SK-N-SH (cell line): ENCODE results near the gene WWP2. TPM values are rescaled to one million over a fixed set of nuclear protein-coding genes. Genes with fewer than 3 reads are reported as not detected.
A peak's percentile ranks its signal among the peaks of the same experiment; 100 is the strongest.

Source experiments
- CTCF ChIA-PET: fragments of 300-600, 350-600 bp; formaldehyde crosslinking; extraction: SDS; loops from one replicate; lab custom pipeline; 2021; lab: Yijun Ruan, JAX
- POLR2A ChIA-PET: fragments of 350-600 bp; sonication (Branson Sonifier 250); formaldehyde crosslinking; extraction: SDS; loops from one replicate; lab custom pipeline; 2020; ENCODE audit warnings: antibody characterized with exemption, inconsistent platforms; lab: Yijun Ruan, JAX
- DNase-seq: peaks from one replicate; pipeline ENCODE4 v3.0.0; 2012
- H2AFZ ChIP-seq: fragments of 200-600 bp; sonication (generic); 2 replicates; pipeline ENCODE4 v1.8.1; 2016; ENCODE audit warnings: antibody characterized with exemption, mild to moderate bottlenecking, low read depth
- H3F3A ChIP-seq: fragments of 200-600 bp; sonication (generic); replicated peaks from 2 replicates; pipeline ENCODE3; 2016; ENCODE audit warnings: antibody characterized with exemption, mild to moderate bottlenecking; ENCODE audit not compliant: insufficient read depth
- H3K27ac ChIP-seq, 2 experiments: fragments of 200-500 bp in 1 of 2; fragments of 200-600 bp in 1 of 2; sonication (Bioruptor generic) in 1 of 2; sonication (generic), shearing (Covaris generic) in 1 of 2; 2 replicates each; pipeline versions ENCODE4 v1.5.1 to v1.6.1; 2014 to 2016; ENCODE audit warnings: low read depth in 2 of 2, inconsistent platforms in 1 of 2, low read length in 1 of 2, mild to moderate bottlenecking in 1 of 2, mixed read lengths in 1 of 2
- H3K27me3 ChIP-seq: fragments of 200-600 bp; sonication (generic), shearing (Covaris generic); 2 replicates; pipeline ENCODE4 v1.6.1; 2016; ENCODE audit warnings: mixed run types; ENCODE audit not compliant: insufficient read depth
- H3K36me3 ChIP-seq, 2 experiments: fragments of 200-500 bp in 1 of 2; fragments of 200-600 bp in 1 of 2; sonication (Bioruptor generic) in 1 of 2; sonication (generic) in 1 of 2; replicated peaks in 1 of 2; 2 replicates each; pipeline versions ENCODE3 to v1.5.1; 2014 to 2016; ENCODE audit warnings: low read length in 1 of 2, mild to moderate bottlenecking in 1 of 2; ENCODE audit not compliant: insufficient read depth in 2 of 2, control insufficient read depth in 1 of 2
- H3K4me1 ChIP-seq, 2 experiments: fragments of 200-500 bp in 1 of 2; fragments of 200-600 bp in 1 of 2; sonication (Bioruptor generic) in 1 of 2; sonication (generic), shearing (Covaris generic) in 1 of 2; 2 replicates each; pipeline versions ENCODE4 v1.5.1 to v1.6.1; 2014 to 2016; ENCODE audit warnings: low read depth in 1 of 2, low read length in 1 of 2, mixed run types in 1 of 2; ENCODE audit not compliant: insufficient read depth in 2 of 2, control insufficient read depth in 1 of 2
- H3K4me2 ChIP-seq: fragments of 200-600 bp; sonication (generic), shearing (Covaris generic); 2 replicates; pipeline ENCODE4 v1.6.1; 2017; ENCODE audit warnings: mixed run types
- H3K4me3 ChIP-seq, 2 experiments: fragments of 200-500 bp in 1 of 2; fragments of 200-600 bp in 1 of 2; sonication (Bioruptor generic) in 1 of 2; sonication (generic), shearing (Covaris generic) in 1 of 2; 2 replicates each; pipeline versions ENCODE4 v1.5.1 to v1.8.1; 2014 to 2016; ENCODE audit warnings: low read depth in 2 of 2, inconsistent platforms in 1 of 2, low read length in 1 of 2, mild to moderate bottlenecking in 1 of 2, mixed read lengths in 1 of 2, moderate library complexity in 1 of 2
- H3K79me2 ChIP-seq: fragments of 200-600 bp; sonication (generic); 2 replicates; pipeline ENCODE4 v1.8.1; 2017; ENCODE audit warnings: mild to moderate bottlenecking; ENCODE audit not compliant: insufficient read depth
- H3K9ac ChIP-seq: fragments of 200-600 bp; sonication (generic); 2 replicates; pipeline ENCODE4 v1.6.1; 2017; ENCODE audit warnings: mixed run types
- H3K9me2 ChIP-seq: fragments of 200-600 bp; sonication (generic); 2 replicates; pipeline ENCODE4 v1.6.1; 2017; ENCODE audit warnings: mixed run types
- H3K9me3 ChIP-seq: fragments of 200-600 bp; sonication (generic); 2 replicates; pipeline ENCODE4 v1.6.1; 2017; ENCODE audit warnings: mixed run types, mild to moderate bottlenecking, moderate library complexity
- H4K20me1 ChIP-seq: fragments of 200-600 bp; sonication (generic); 2 replicates; pipeline ENCODE4 v1.6.1; 2017; ENCODE audit warnings: mild to moderate bottlenecking, mixed run types; ENCODE audit not compliant: insufficient read depth
- CHD2 ChIP-seq: fragments of 150-350 bp; IDR thresholded peaks from 2 replicates; pipeline ENCODE4 v1.6.1; 2018; ENCODE audit warnings: low read length; ENCODE audit not compliant: partially characterized antibody
- ELF1 ChIP-seq: IDR thresholded peaks from 2 replicates; pipeline ENCODE4 v1.4.0; 2012
- NFIC ChIP-seq: IDR thresholded peaks from 2 replicates; pipeline ENCODE4 v1.4.0; 2012; ENCODE audit warnings: borderline replicate concordance
- RCOR1 ChIP-seq: fragments of 150-350 bp; IDR thresholded peaks from 2 replicates; pipeline ENCODE4 v1.6.1; 2017; ENCODE audit warnings: antibody characterized with exemption, low read length
- RXRA ChIP-seq: IDR thresholded peaks from 2 replicates; pipeline ENCODE4 v1.4.0; 2012; ENCODE audit warnings: low read depth, mild to moderate bottlenecking, borderline replicate concordance
- SMC3 ChIP-seq: IDR thresholded peaks from 2 replicates; pipeline ENCODE4 v1.6.1; 2012; ENCODE audit warnings: low read depth, low read length, improper control_type of control experiment
- YY1 ChIP-seq: IDR thresholded peaks from 2 replicates; pipeline ENCODE4 v1.4.0; 2012; ENCODE audit warnings: low read depth, mild to moderate bottlenecking
- ZBTB33 ChIP-seq: IDR thresholded peaks from 2 replicates; pipeline ENCODE4 v1.4.0; 2012; ENCODE audit warnings: low read depth, borderline replicate concordance
- WGBS: methylation state at CpG from one replicate; pipeline ENCODE4 v1.1.6; 2017; ENCODE audit warnings: low lambda C conversion rate; 5-methylcytosine and 5-hydroxymethylcytosine counted together
- polyA plus RNA-seq, 3 experiments: library from polyadenylated mRNA; depleted of rRNA; stranded (reverse); fragments of >200 nt; gene quantifications; 2 replicates each; pipeline ENCODE4 v1.2.3, GENCODE V29; 2012
- TF ChIP-seq, protein P1 (sequence below): IDR thresholded peaks from 2 replicates; pipeline ENCODE4 v1.4.0; 2012; ENCODE audit warnings: low read depth, borderline replicate concordance
- TF ChIP-seq, protein P2 (sequence below): IDR thresholded peaks from 2 replicates; pipeline ENCODE4 v1.6.1; 2012; ENCODE audit warnings: mild to moderate bottlenecking, low read depth, low read length, moderate library complexity

The WWP2 gene
- polyA plus RNA-seq, 1 of the 3 experiments (the other 2 are of a cell fraction), result 13.3 TPM

- Histone ChIP-seq H3K9me2 (no peaks in the 10 kb centered on the region), H3K4me3 (no peak overlapping the region), H3K9ac (peak overlapping the region; percentile 98; the same call in 1 of the 2 replicates), H3K4me1 (no peaks in the 10 kb centered on the region; a peak in 1 of 4 replicates), H3F3A (peaks cover 2% of the 10 kb centered on the region), H3K79me2 (peaks cover 53% of the 10 kb centered on the region), H4K20me1 (no peaks in the 10 kb centered on the region), H2AFZ (no peak overlapping the region), H3K27ac (no peak overlapping the region), H3K4me2 (peak overlapping the region; percentile 59), H3K36me3 (no peaks in the 10 kb centered on the region), H3K27me3 (no peaks in the 10 kb centered on the region), H3K9me3 (no peaks in the 10 kb centered on the region)
- ChIA-PET POLR2A (interaction anchor here (1.0 kb wide), 1 partner anchor 9 kb away, joined by 7 read pairs; the partner anchor contains the start of gene NOB1), CTCF (interaction anchor here (1.0 kb wide), 2 partner anchors 9 to 33 kb away, joined by 3 to 8 read pairs; partner anchors contain the start of gene NOB1)
- no peak for DNase-seq
- TF ChIP-seq ELF1 (no peak), NFIC (no peak), CHD2 (no peak), YY1 (no peak), RXRA (no peak), RCOR1 (no peak), ZBTB33 (no peak), SMC3 (no peak)
- TF ChIP-seq, protein P1, sequence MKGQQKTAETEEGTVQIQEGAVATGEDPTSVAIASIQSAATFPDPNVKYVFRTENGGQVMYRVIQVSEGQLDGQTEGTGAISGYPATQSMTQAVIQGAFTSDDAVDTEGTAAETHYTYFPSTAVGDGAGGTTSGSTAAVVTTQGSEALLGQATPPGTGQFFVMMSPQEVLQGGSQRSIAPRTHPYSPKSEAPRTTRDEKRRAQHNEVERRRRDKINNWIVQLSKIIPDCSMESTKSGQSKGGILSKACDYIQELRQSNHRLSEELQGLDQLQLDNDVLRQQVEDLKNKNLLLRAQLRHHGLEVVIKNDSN, result no peak
- TF ChIP-seq, protein P2, sequence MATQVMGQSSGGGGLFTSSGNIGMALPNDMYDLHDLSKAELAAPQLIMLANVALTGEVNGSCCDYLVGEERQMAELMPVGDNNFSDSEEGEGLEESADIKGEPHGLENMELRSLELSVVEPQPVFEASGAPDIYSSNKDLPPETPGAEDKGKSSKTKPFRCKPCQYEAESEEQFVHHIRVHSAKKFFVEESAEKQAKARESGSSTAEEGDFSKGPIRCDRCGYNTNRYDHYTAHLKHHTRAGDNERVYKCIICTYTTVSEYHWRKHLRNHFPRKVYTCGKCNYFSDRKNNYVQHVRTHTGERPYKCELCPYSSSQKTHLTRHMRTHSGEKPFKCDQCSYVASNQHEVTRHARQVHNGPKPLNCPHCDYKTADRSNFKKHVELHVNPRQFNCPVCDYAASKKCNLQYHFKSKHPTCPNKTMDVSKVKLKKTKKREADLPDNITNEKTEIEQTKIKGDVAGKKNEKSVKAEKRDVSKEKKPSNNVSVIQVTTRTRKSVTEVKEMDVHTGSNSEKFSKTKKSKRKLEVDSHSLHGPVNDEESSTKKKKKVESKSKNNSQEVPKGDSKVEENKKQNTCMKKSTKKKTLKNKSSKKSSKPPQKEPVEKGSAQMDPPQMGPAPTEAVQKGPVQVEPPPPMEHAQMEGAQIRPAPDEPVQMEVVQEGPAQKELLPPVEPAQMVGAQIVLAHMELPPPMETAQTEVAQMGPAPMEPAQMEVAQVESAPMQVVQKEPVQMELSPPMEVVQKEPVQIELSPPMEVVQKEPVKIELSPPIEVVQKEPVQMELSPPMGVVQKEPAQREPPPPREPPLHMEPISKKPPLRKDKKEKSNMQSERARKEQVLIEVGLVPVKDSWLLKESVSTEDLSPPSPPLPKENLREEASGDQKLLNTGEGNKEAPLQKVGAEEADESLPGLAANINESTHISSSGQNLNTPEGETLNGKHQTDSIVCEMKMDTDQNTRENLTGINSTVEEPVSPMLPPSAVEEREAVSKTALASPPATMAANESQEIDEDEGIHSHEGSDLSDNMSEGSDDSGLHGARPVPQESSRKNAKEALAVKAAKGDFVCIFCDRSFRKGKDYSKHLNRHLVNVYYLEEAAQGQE, result no peak
- WGBS, result 87% methylated on average over 5 of the region's 5 CpGs
Measured at GRCh38 chr16:69763599-69763942, 1.4 kb downstream of the WWP2 start.
